K562 (cell line): ENCODE measurements around the gene RETN. TPM values are rescaled to one million over a fixed set of nuclear protein-coding genes. Genes with fewer than 3 reads are reported as not detected.

Source experiments
- ADNP ChIP-seq: fragments of 200-800 bp; sonication (Bioruptor generic); IDR thresholded peaks from 2 replicates; pipeline ENCODE4 v1.6.1; 2016; ENCODE audit warnings: missing genetic modification characterization, missing compliant biosample characterization
- AFF1 ChIP-seq, 2 experiments: fragments of 450-650 bp; IDR thresholded peaks; 2 replicates each; pipeline ENCODE4 v1.6.1; 2018; ENCODE audit warnings: mild to moderate bottlenecking in 2 of 2, low read depth in 1 of 2; ENCODE audit not compliant: partially characterized antibody in 2 of 2
- FOXK1 ChIP-seq: sonication (generic); formaldehyde crosslinking; IDR thresholded peaks from 2 replicates; pipeline ENCODE4 v1.8.0; 2022; ENCODE audit warnings: missing genetic modification reagents, mild to moderate bottlenecking, borderline replicate concordance
- GABPB1 ChIP-seq: sonication (generic); formaldehyde crosslinking; IDR thresholded peaks from 2 replicates; pipeline ENCODE4 v1.8.0; 2022; ENCODE audit warnings: mild to moderate bottlenecking, missing genetic modification reagents
- GTF2E2 ChIP-seq: fragments of 200-800 bp; sonication (Bioruptor generic); IDR thresholded peaks from 2 replicates; pipeline ENCODE4 v1.6.1; 2016; ENCODE audit warnings: missing genetic modification characterization, missing compliant biosample characterization
- NRF1 ChIP-seq, 2 experiments: fragments of 450-650 bp; IDR thresholded peaks in 1 of 2; conservative IDR thresholded peaks in 1 of 2; 2 replicates each; pipeline ENCODE4 v1.6.1; 2014; ENCODE audit warnings: mild to moderate bottlenecking in 2 of 2
- PBX2 ChIP-seq, 2 experiments: IDR thresholded peaks in 1 of 2; conservative IDR thresholded peaks in 1 of 2; 2 replicates each; pipeline ENCODE4 v1.6.1; 2016; ENCODE audit warnings: low read depth in 2 of 2, mild to moderate bottlenecking in 1 of 2, missing compliant biosample characterization in 1 of 2, missing genetic modification characterization in 1 of 2, moderate library complexity in 1 of 2
- PHF20 ChIP-seq: fragments of 450-650 bp; IDR thresholded peaks from 2 replicates; pipeline ENCODE4 v1.6.1; 2018; ENCODE audit not compliant: partially characterized antibody
- RBM17 ChIP-seq: fragments of 200-400 bp; formaldehyde crosslinking; IDR thresholded peaks from 2 replicates; pipeline ENCODE4 v1.6.1; 2017; ENCODE audit warnings: low read depth, mild to moderate bottlenecking, low read length, borderline replicate concordance
- RBM25 ChIP-seq: fragments of 200-400 bp; formaldehyde crosslinking; IDR thresholded peaks from 2 replicates; pipeline ENCODE4 v1.6.1; 2018; ENCODE audit warnings: low read length, low read depth, moderate library complexity; ENCODE audit not compliant: severe bottlenecking
- STAG1 ChIP-seq: sonication (generic); formaldehyde crosslinking; IDR thresholded peaks from 2 replicates; pipeline ENCODE4 v1.5.0; 2020; ENCODE audit warnings: missing genetic modification reagents, borderline replicate concordance
- TEAD2 ChIP-seq: fragments of 450-650 bp; IDR thresholded peaks from 2 replicates; pipeline ENCODE4 v1.6.1; 2016; ENCODE audit warnings: missing genetic modification characterization, control low read depth, missing compliant biosample characterization
- TFAM ChIP-seq: fragments of 250-450 bp; sonication (Bioruptor Pico); conservative IDR thresholded peaks from 2 replicates; pipeline ENCODE4 v1.5.0; 2021; ENCODE audit warnings: mild to moderate bottlenecking, moderate library complexity
- UBTF ChIP-seq, 2 experiments: IDR thresholded peaks; 2 replicates each; pipeline ENCODE4 v1.6.1; 2012; ENCODE audit warnings: improper control_type of control experiment in 2 of 2, low read depth in 2 of 2, low read length in 2 of 2, borderline replicate concordance in 1 of 2
- ZBED1 ChIP-seq: IDR thresholded peaks from 2 replicates; pipeline ENCODE4 v1.6.1; 2014
- ZNF699 ChIP-seq: fragments of 250-450 bp; sonication (Bioruptor Pico); IDR thresholded peaks from 2 replicates; pipeline ENCODE4 v1.8.0; 2021; ENCODE audit warnings: mild to moderate bottlenecking, moderate library complexity; ENCODE audit not compliant: insufficient replicate concordance
- polyA plus RNA-seq, 8 experiments: library from polyadenylated mRNA; depleted of rRNA in 4 of 8; stranded (reverse) in 5 of 8; unstranded in 3 of 8; fragments of >200 nt; fragmentation: Nextera tagmentation in 2 of 8; fragmentation: Illumina TruSeq in 1 of 8; extraction: Ambion mirVana in 2 of 8; extraction: Trizol in 1 of 8; gene quantifications; 2 replicates each; pipeline versions ENCODE4 v1.2.1 to v1.2.3, GENCODE V29; 2011 to 2014; ENCODE audit warnings: inconsistent platforms in 1 of 8, missing spikeins in 1 of 8
- total RNA-seq, 7 experiments: library from RNA; depleted of rRNA in 6 of 7; stranded (reverse); fragments of >200 nt in 6 of 7; fragmentation: Illumina TruSeq in 2 of 7; extraction: Trizol in 2 of 7; gene quantifications; 2 replicates each; pipeline versions ENCODE4 v1.2.1 to v1.2.3, GENCODE V29; 2011 to 2021; ENCODE audit warnings: low replicate concordance in 1 of 7

The RETN gene
- total and polyA plus RNA-seq, 9 of the 15 experiments (the other 6 are each of a cell fraction or from before 2014, with no cell fraction given): not detected

- TF ChIP-seq AFF1 (IDR thresholded peaks at IDR 0.05; ENCODE audit: low read depth in 1 of 2, partially characterized antibody in 2 of 2) (peak in 1 of 2 experiments; percentile 80), TEAD2 (no peak), ZBED1 (no peak), GABPB1 (CRISPR knock-in tag) (peak; percentile 90), RBM25 (peak; percentile 93), STAG1 (CRISPR knock-in tag) (no peak), PHF20 (peak; percentile 98), UBTF (IDR thresholded peaks at IDR 0.05; ENCODE audit: borderline replicate concordance in 1 of 2, low read depth in 2 of 2, low read length in 2 of 2) (no peak), GTF2E2 (tag) (no peak), ADNP (tag) (no peak), RBM17 (no peak), FOXK1 (CRISPR knock-in tag) (0 out of 2 replicates have a peak, but pooled peaks have one; percentile 82), NRF1 (conservative IDR thresholded peaks at IDR 0.05 in 1 of 2, IDR thresholded peaks at IDR 0.05 in 1 of 2) (peak; percentile 71 to 78), TFAM (CRISPR knock-in tag) (no peak), ZNF699 (CRISPR knock-in tag) (no peak), PBX2 (CRISPR knock-in tag; IDR thresholded peaks at IDR 0.05; ENCODE audit: low read depth) (peak; percentile 92), PBX2 (tag; conservative IDR thresholded peaks at IDR 0.05; ENCODE audit: low read depth) (peak; percentile 100)
Observed at GRCh38 chr19:7629347-7630054, 39.3 kb upstream of the RETN start, which contains the start of the genes PET100 and XAB2 (continued).
